Daoy (cell line): Measurements from ENCODE around the gene PTGFRN. TPM values are rescaled to one million over a fixed set of nuclear protein-coding genes. Genes with fewer than 3 reads are reported as not detected.

ENCODE experiments used
- DNase-seq: peaks from one replicate; pipeline ENCODE4 v3.0.0-alpha.2; 2015; ENCODE audit warnings: low read depth
- total RNA-seq: library from RNA; depleted of rRNA; stranded (reverse); fragments of >200 nt; shearing (Covaris generic); gene quantifications from 2 replicates; pipeline ENCODE4 v1.2.3, GENCODE V29; 2014; rRNA removed

The PTGFRN gene
- total RNA-seq, 1 experiment from 2014 or later, result 219 TPM

GRCh38 chr1:117033772-117034171 lies 124.1 kb downstream of the PTGFRN start:
- DNase-seq, result no peak

GRCh38 chr1:117034791-117035290 lies 125.1 kb downstream of the PTGFRN start:
- no peak for DNase-seq

GRCh38 chr1:117036018-117036461 lies 126.3 kb downstream of the PTGFRN start:
- no peak for DNase-seq

GRCh38 chr1:117037802-117038201 lies 128.1 kb downstream of the PTGFRN start:
- DNase-seq, result no peak

GRCh38 chr1:117038236-117038635 lies 128.5 kb downstream of the PTGFRN start:
- DNase-seq, result no peak

Other genes with a start within 250 kb of the PTGFRN start
- gene IGSF3, start 242.2 kb upstream of the PTGFRN start, total RNA-seq, result 22.4 and 24.6 TPM in 2 replicates
- not detected in 2 replicates for gene CD2, start 155.5 kb upstream of the PTGFRN start, total RNA-seq
- 9.3 and 11.0 TPM in 2 replicates for gene CD101, start 91.8 kb downstream of the PTGFRN start, total RNA-seq
- gene TTF2, start 150.4 kb downstream of the PTGFRN start, total RNA-seq, result 58.7 and 75.6 TPM in 2 replicates
- gene TRIM45, start 211.8 kb downstream of the PTGFRN start, total RNA-seq, result 3.4 and 7.6 TPM in 2 replicates